Measurements from ENCODE around the gene DNM3.
A peak's percentile ranks its signal among the peaks of the same experiment; 100 is the strongest.

DNM3 gene

GRCh38 chr1:172446547-172446946, 605.2 kb downstream of the DNM3 start:
- no peak for DNase-seq

DNA sequence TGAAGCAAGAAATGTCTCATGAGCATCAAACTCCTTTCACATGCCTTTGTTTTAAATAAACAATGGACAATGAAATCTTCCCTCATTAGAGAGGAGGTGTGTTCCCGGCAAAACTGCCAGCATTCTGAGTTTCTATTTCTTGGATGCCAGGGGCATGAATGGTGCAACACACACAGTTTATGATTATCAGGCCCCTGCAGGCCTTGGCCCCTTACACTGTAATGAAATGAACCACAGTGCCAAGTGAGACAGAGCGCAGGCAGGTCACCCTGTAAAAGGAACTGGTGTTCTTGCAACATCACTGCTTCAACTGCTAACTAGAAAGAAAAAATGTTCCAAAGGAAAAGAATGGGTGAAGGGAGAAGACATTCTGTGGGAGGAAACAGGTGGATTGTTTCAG, 606.3 kb downstream of the DNM3 start:
- no peak for DNase-seq

GRCh38 chr1:172448995-172449584, 607.8 kb downstream of the DNM3 start:
- DNase-seq: no peak

DNA sequence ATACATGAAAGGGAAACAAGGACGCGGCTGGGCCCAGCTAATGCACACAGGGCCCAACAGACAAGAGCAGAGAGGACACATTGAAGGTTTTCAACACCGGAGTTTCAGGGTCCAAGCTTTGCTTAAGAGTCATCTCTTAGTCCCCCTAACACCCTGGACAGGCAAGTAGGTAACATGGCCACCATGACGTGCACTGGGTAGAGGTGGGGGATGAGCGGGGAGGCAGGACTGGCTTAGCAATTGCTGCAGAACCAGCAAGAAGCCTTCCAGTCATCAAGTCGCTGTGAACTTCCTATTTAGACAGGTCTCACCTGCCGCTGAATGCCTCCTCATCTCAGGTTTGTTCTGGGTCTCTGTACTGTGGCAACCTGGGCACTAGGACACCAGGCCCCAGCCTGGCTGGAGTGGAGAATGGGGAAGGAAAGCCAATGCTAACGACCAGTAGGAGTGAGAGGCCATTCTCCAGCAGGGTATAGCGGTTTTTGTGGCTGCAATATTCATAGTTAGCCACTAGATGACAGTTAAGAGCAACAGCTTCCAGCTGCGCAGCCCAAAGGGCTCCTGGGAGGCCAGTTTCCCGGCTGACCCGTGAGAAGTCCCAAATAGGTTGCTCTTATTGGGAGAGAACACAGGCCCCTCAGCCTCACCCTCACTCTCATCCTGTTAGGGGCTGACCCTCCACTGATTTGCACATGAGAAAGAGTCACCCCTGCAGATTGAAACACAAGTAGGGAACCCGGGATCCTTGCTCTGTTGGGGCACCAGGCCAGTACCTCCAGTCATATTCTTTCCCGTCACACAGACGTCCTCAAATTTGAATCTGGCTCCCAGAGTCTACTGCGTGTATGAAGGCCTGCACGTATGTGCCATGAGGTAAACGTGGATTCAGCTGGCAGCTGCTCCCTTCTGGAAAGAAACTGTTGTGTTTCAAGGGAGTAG, 608.6 kb downstream of the DNM3 start:
- DNase-seq: peak in 1 of 2 experiments; percentile 16

DNA sequence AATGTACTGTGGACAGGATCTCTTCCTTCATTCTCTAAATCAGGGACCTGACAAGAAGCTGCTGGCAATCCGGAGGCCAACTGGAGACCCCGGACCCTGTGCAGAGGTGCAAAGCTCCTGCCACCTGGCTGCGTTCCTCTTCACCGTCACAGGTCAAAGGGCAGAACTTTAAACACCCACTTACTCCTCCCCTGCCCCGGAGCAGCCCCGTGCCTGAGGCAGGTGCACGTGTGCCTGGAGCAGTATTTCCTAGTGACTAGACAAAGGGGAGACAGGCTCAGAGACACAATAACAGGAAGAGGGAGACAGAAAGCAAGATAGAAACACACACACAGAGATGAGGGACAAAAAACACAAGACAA, 609.2 kb downstream of the DNM3 start:
- DNase-seq: no peak

DNA sequence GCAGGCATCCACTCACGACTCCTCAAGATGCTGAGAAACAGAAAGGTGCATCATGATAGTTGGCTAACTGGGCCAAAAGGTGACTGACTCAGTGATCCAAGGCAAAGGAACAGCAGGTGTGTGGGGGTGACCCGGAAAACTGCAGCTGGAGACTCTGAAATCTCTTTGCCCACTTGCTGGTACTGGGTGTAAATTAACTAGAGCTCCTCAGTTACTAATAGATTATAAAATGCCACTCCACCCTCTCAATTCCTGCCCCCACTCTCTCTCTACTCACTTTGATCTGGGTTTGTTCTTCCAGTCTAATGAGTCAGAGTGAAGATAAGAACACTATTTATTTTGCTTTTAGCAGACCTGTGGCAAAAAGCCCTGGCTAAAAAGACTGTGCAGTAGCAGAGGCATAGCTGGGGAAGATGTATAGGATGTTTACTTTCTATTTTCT, 609.7 kb downstream of the DNM3 start:
- no peak for DNase-seq

GRCh38 chr1:172452536-172453152, 611.3 kb downstream of the DNM3 start:
- no peak for DNase-seq

GRCh38 chr1:172453153-172453545, 611.9 kb downstream of the DNM3 start:
- DNase-seq: peak in 1 of 2 experiments; percentile 15

DNA sequence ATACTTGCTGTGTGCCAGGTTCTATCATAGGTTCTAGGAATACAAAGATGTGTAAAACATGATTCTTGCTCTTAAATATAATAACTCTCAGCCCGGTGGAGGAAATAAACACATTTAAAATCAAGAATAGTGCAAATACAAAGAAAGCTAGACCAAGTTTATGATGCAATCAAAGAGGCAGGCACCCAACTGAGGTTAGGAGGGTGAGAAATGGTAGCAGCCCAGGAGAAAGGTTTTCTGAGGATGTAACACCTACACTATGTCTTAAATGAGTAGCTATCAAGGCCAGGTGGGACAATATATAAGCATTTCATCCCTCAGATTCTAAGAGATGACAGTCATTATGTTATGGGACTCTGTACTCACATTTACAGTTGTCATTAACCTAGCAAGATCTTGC, 612.3 kb downstream of the DNM3 start:
- no peak for DNase-seq

DNA sequence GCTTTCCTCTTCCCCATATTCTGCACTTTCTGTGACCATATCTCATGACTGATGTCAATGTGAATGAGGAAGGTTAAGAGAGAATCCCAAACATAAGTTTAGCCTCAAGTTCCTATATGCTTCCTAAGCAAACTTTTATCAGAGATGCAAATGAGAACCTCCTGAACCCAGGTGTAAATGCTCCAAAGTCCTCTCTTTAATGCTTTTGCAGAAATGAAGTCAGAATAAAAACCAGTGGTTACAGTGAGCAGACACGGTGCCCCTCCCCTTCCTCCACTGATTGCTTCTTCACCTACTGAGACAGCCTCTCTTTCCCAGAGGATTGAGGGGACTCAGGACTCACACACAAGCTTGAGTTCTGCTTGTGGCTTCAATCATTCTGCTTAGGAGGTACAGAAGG, 614.2 kb downstream of the DNM3 start:
- no peak for DNase-seq

GRCh38 chr1:172456344-172456769, 615.1 kb downstream of the DNM3 start:
- no peak for DNase-seq

DNA sequence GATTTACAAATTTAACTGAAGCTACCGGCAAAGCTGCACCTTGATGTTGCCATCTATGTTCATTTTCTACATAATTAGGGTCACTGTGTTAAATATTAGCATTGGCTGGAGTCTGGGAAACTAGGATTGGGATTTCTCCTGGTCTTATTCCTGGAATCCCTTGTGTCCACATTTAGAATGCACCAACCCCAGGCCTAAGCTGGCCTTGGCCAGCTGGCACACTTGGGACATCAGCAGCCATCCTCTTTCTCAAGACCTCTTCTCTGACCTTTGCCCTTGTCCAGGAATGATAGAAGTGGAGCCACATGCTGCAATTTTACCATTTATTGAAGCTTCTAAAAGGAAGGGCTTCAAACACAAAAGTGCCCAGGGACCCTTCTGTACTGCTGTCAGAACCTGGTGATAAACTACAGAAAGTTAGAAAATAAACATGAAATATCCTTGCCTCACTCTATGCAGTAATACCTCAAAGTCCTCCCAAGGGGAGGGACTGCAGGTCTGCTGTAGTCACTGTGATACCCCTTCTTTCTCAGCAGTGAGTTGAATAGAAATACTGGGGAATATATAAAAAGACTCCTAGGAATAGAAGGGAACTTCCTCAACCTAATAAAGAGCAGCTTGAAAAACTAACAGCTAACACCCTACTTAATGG, 616.3 kb downstream of the DNM3 start:
- no peak for DNase-seq

- no peak for DNase-seq
Observed at GRCh38 chr1:172460177-172460576, 618.9 kb downstream of the DNM3 start.

DNA sequence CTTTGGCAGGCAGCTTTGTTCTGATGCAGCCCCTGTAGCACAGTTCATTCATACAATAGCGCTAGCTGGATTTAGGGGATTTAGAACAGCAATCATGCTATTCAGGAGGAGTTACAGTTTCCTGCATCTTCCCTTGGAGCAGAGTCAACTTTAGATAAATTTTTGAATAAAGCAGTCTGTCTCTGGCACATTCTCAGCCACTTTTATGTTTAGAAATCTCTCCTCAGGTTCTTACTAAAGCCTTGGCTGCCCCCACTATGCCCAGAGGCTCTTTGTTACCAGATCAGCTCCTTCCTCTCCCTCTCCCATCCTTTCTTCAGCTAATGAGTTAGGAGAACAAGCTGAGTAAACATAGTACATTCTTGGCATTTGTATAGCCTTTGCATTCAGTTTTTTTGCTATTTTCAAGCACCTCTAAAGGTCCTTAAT, 619.6 kb downstream of the DNM3 start:
- no peak for DNase-seq
